ENCODE results near the gene TAS1R2.

- TF ChIP-seq CTCF (IDR thresholded peaks at IDR 0.05) (no peak), POLR2A (IDR thresholded peaks at IDR 0.05) (no peak)
These were observed 23.0 kb upstream of the TAS1R2 start for GRCh38 chr1:18882486-18882885.
